ENCODE data around the gene MEG3.

- no peak for TF ChIP-seq E2F5 (CRISPR knock-in tag; IDR thresholded peaks at IDR 0.05)
- no peak for TF ChIP-seq USF1 (CRISPR knock-in tag; IDR thresholded peaks at IDR 0.05)
- no peak for TF ChIP-seq NR1H2 (CRISPR knock-in tag; IDR thresholded peaks at IDR 0.05)
- TF ChIP-seq CTCF (IDR thresholded peaks at IDR 0.05), result no peak
- no peak for TF ChIP-seq ELF4 (CRISPR knock-in tag; IDR thresholded peaks at IDR 0.05; ENCODE audit: low read depth)
- TF ChIP-seq ATF3 (CRISPR knock-in tag; conservative IDR thresholded peaks at IDR 0.05), result no peak
- no peak for TF ChIP-seq TEAD4 (CRISPR knock-in tag; IDR thresholded peaks at IDR 0.05)
Observed at GRCh38 chr14:100804138-100804537, 21.8 kb upstream of the MEG3 start.
